ENCODE results near the gene SCN4B. TPM values are rescaled to one million over a fixed set of nuclear protein-coding genes. Genes with fewer than 3 reads are reported as not detected.

The SCN4B gene
- total and polyA plus RNA-seq, 2 of the 8 experiments (the other 6 are each of a cell fraction or from before 2014, with no cell fraction given): 2.8 to 4.9 TPM

DNA sequence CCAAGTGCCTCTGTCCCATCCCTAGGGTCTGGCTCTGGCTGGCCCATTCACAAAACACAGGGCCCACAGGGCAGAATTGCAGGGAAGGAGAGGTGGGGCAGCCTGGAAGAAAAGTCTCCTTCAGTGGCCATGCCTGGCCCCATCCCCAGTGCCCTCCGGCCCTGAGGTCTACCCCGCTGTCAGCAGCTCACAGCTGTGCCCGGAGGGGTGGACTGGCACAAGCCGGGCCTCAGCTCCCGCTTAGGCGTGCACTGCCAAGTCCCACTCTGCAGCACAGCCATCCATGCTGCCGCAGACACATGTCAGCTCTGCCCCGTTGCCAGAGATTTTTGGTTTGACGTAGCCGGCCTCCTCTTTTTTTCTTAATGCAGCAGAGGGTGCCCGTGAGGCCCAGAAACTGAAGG is 27.7 kb upstream of the SCN4B start:
- H3K56ac ChIP-seq (replicated peaks; ENCODE audit: insufficient read length, low read depth, low read length): no peak overlapping the region
- H2BK5ac ChIP-seq (ENCODE audit: low read depth, low read length): no peak overlapping the region; the same call in 1 of the 2 replicates
- peak overlapping the region; percentile 33 to 65; a peak in 3 of 4 replicates for H3K4me2 ChIP-seq (ENCODE audit: insufficient read depth in 1 of 2, low read depth in 2 of 2, low read length in 2 of 2)
- H3K27me3 ChIP-seq (replicated peaks in 1 of 4; ENCODE audit: control insufficient read depth in 3 of 4, extremely low read depth in 1 of 4, insufficient read depth in 3 of 4, low read length in 3 of 4): peaks cover 0 to 8% (median 7%) of the 10 kb centered on the region in 4 experiments; a peak in 5 of 7 replicates
- H3K4ac ChIP-seq (replicated peaks; ENCODE audit: insufficient read length, low read depth, low read length): no peak overlapping the region
- no peaks in the 10 kb centered on the region for H3K79me1 ChIP-seq (ENCODE audit: low read depth, low read length)
- H2BK12ac ChIP-seq (ENCODE audit: low read depth, low read length): 0 out of 2 replicates have a peak overlapping the region, but pooled peaks have one; percentile 6
- H4K8ac ChIP-seq (ENCODE audit: extremely low read depth, insufficient read depth, low read length): peak overlapping the region; percentile 89; the same call in 1 of the 2 replicates
- no peak overlapping the region for H3K9ac ChIP-seq (replicated peaks in 1 of 4; ENCODE audit: extremely low read depth in 1 of 4, low read depth in 3 of 4, low read length in 3 of 4)
- H2AFZ ChIP-seq (ENCODE audit: low read length): peak overlapping the region; percentile 46; the same call in 1 of the 2 replicates
- FAIRE-seq: no peak
- 0 out of 2 replicates have a peak overlapping the region, but pooled peaks have one; percentile 80 for H2BK20ac ChIP-seq (ENCODE audit: low read length)
- H2AK5ac ChIP-seq (ENCODE audit: low read depth, low read length): no peak overlapping the region
- CTCF ChIA-PET (ENCODE audit: partially characterized antibody): interaction anchor here (0.7 to 3.9 kb wide), 14 partner anchors 9 to 452 kb away, joined by 3 to 59 read pairs (median 6); no protein-coding TSS in a partner anchor
- H3K18ac ChIP-seq (ENCODE audit: extremely low read depth, low read length): no peak overlapping the region; the same call in 1 of the 2 replicates
- H4K5ac ChIP-seq (ENCODE audit: insufficient read length, low read depth, low read length): no peak overlapping the region
- no peak overlapping the region for H3K23ac ChIP-seq (ENCODE audit: insufficient read length)
- peak overlapping the region in 3 of 4 experiments; percentile 8 to 42 (median 10); a peak in 5 of 8 replicates for H3K4me3 ChIP-seq (ENCODE audit: extremely low read depth in 1 of 4, insufficient read depth in 2 of 4, low read depth in 3 of 4, low read length in 4 of 4)
- H3K23me2 ChIP-seq (ENCODE audit: low read depth, low read length): peaks cover 11% of the 10 kb centered on the region
- POLR2A ChIA-PET (ENCODE audit: partially characterized antibody): interaction anchor here (1.1 to 1.4 kb wide), 4 partner anchors 9 to 28 kb away, joined by 3 to 4 read pairs (median 4); partner anchors contain the start of gene SCN4B
- H3K79me2 ChIP-seq (ENCODE audit: control insufficient read depth in 1 of 2, insufficient read depth in 2 of 2, low read length in 2 of 2): no peaks in the 10 kb centered on the region
- no peak overlapping the region for H3K14ac ChIP-seq (ENCODE audit: insufficient read length)
- no peaks in the 10 kb centered on the region for H3K9me3 ChIP-seq (ENCODE audit: insufficient read depth in 2 of 2, low read depth in 1 of 2, low read length in 1 of 2)
- H2BK15ac ChIP-seq (ENCODE audit: low read length): no peak overlapping the region
- peaks cover 7 to 21% (median 11%) of the 10 kb centered on the region in 4 experiments for H3K4me1 ChIP-seq (replicated peaks in 1 of 4; ENCODE audit: control insufficient read depth in 3 of 4, insufficient read depth in 4 of 4, low read length in 3 of 4)
- H3K27ac ChIP-seq (ENCODE audit: low read depth, low read length): no peak overlapping the region
- H3K36me3 ChIP-seq (ENCODE audit: control insufficient read depth in 2 of 4, insufficient read depth in 4 of 4, low read length in 3 of 4): no peaks in the 10 kb centered on the region
- no peaks in the 10 kb centered on the region for H4K20me1 ChIP-seq (replicated peaks in 1 of 2; ENCODE audit: control insufficient read depth in 1 of 2, insufficient read depth in 2 of 2, low read length in 2 of 2)
- WGBS, 2 experiments (ENCODE audit: extremely low coverage in 1 of 2, insufficient coverage in 1 of 2, insufficient read length in 1 of 2, insufficient replicate concordance in 2 of 2, low coverage in 1 of 2, low lambda C conversion rate in 2 of 2, missing lambda C conversion rate in 1 of 2): 16% methylated on average over 11 of the region's 11 CpGs; no CpG with 5 or more reads in 1 of the 2 experiments
- H2BK120ac ChIP-seq (replicated peaks; ENCODE audit: low read depth, low read length): no peak overlapping the region
- H4K91ac ChIP-seq (replicated peaks; ENCODE audit: insufficient read length, low read length): peak overlapping the region; percentile 47
- peak in 1 of 2 experiments; percentile 77 for DNase-seq (ENCODE audit: low read depth in 1 of 2, low spot score in 2 of 2)
- 0 out of 2 replicates have a peak, but pooled peaks have one; percentile 16 for TF ChIP-seq KDM1A (IDR thresholded peaks at IDR 0.05; ENCODE audit: borderline replicate concordance, low read length)
- TF ChIP-seq CBX5 (IDR thresholded peaks at IDR 0.05; ENCODE audit: low read depth, low read length): no peak
- TF ChIP-seq POU5F1 (IDR thresholded peaks at IDR 0.05; ENCODE audit: low read depth, low read length): no peak
- TF ChIP-seq FOSL1 (IDR thresholded peaks at IDR 0.05; ENCODE audit: insufficient read depth, low read depth, low read length): no peak
- no peak for TF ChIP-seq CHD1 (IDR thresholded peaks at IDR 0.05; ENCODE audit: low read depth, low read length)
- peak; percentile 84 for TF ChIP-seq MAX (IDR thresholded peaks at IDR 0.05)
- TF ChIP-seq SIN3A (conservative IDR thresholded peaks at IDR 0.05 in 1 of 2, IDR thresholded peaks at IDR 0.05 in 1 of 2; ENCODE audit: low read depth in 1 of 2, low read length in 2 of 2): peak in 1 of 2 experiments; percentile 55; a peak in 1 of 4 replicates
- no peak for TF ChIP-seq POLR2AphosphoS5 (IDR thresholded peaks at IDR 0.05; ENCODE audit: low read depth, low read length)
- no peak for TF ChIP-seq KDM4A (IDR thresholded peaks at IDR 0.05; ENCODE audit: low read depth, low read length, severe bottlenecking)

Data from H1 (cell line).